Fibroblast of skin of scalp (primary cell): ENCODE measurements around the gene DSE.

ENCODE experiments used
- DNase-seq: peaks from one replicate; pipeline ENCODE4 v3.0.0-alpha.2; 2013

Gene DSE

GRCh38 chr6:116449565-116449964, 78.8 kb downstream of the DSE start:
- DNase-seq: no peak

DNA sequence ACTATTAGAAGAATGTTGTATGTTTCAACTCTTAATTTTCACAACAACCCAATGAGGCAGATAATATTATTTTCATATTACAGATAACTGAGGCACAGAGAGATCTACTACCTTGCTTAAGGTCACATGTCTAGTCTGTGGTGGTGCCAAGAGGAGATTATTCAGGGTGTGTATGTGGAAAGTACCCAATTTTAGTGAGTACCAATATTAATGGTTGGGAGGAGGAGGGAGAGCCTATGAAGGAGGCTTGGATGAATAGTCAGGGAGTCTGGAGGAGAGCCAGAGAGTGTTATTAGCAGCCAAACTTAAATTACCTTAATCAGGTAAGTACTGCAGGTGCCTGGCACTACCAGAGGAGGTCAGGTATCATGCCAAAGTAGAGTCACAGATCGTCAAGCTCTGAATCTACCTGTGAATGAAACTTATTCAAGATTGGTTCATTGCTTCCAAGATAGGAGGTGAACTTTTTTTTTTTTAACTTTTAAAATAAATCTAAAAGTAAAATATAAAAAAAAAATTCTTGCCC, 79.5 kb downstream of the DSE start:
- DNase-seq: no peak

DNA sequence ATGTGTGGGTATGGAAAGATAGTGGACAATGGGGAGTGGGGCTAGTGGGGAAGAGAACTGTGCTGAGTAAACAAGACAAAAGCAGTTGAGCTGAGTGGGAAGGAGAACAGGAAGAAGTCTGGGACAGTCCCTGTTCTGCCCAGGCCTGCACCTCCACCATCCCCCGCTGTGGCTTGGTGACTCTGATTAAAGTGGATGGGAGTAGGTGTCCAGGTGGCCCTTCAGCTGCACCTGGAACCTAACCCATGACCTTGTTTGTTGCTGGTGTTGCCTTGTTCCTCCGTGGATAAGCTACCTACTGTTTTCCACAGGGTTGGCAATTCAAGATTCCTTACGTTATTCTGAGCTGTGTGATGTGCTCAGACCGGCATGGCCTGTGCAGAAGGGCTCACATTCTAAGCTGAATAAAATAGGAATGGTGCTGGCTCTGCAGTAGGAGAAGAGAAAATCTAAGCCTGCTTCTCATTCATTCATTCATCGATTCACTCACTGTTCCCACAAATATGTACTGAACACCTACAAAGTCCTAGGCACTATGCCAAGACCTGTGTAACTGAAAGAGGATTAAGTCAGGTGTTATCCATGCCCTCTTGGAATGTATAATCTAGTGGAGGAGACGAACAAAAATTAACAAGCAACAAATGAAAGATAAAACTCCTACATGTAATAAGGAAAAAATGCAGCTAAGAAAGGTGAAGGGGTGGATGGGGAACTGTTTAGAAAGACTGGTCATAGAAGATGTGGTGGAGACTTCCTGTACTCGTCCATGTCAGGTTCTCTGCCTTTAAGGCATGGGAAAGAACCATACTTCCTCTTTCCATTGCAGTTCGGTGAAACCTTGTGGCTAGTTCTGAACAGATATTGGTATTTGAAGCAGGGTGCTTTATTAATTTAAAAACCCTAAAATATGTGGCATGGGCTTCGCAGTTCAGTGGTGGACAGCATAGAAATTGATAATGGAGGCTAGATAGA, 80.3 kb downstream of the DSE start:
- no peak for DNase-seq

DNA sequence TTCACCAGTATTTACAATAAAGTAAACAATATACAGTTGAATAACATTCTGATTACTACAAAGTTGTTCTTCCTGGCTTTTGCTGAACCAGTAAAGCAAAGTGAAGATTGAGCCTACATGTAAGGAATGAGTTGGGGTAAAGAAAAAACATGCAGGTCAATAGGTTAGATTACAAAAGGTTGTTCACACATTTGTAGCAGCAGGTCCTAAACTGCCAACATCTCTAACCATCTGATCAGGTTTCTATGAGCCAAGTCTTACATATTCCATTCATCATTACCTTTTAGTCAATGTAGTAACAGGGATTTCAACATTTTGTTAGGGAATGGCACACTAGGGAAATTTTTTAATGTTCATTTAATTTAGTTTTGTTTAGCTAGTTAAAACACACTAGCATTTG, 81.2 kb downstream of the DSE start:
- DNase-seq: no peak

DNA sequence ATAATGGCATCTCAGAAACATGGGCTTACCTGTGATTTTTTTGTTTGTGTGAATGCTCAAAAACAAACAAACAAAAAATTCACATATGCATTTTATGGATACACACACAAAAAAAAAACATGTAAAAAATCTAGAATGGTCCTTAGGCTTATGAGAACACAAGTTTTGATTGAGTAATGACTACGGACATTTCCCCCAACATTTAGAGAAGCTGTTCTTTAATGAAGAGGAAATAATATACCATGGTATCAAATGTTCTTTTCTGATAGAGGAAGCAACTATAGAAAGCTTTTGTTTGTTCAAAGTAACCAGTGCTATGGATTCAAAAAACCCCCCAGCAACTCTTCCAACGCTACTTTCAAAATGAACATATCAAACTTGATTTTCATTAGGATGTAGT, 81.8 kb downstream of the DSE start:
- no peak for DNase-seq

GRCh38 chr6:116456106-116456505, 85.4 kb downstream of the DSE start:
- no peak for DNase-seq

DNA sequence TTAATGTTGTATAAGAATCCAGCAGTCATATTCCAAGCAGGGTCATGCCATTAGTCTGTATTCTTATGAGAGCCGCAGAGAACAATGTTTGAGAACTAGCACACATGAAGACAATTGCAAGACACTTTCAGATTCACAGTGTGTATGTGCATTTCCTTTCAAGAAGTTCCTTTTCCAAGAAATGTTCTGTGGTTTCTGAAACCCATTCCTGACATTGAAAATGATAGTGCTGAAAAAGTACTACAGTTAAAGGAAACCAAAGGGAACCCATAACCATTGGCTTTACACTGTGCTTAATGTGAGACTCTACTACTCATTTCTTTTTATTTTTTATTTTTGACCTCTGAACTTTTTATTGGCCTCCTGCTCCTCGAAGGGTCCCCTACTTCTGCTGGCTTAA, 86.2 kb downstream of the DSE start:
- no peak for DNase-seq

DNA sequence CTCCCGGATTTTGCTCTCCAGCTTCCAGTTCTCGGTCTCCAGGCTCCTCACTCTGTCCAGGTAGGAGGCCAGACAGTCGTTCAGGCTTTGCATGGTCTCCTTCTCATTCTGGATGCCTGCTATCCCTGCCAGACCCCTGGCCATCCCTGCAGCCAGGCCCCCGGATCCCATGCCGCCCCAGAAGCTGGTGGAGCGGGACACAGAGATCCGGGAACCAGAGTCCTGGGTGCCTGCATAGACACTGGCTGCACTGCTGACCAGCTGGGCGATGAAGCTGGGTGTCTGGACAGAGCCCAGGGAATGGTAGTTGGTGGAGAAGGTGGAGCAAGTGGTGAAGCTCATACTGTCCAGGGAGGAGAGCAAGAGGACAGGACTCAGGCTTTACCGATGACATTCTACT, 87.5 kb downstream of the DSE start:
- no peak for DNase-seq

GRCh38 chr6:116459927-116460326, 89.2 kb downstream of the DSE start:
- no peak for DNase-seq

DNA sequence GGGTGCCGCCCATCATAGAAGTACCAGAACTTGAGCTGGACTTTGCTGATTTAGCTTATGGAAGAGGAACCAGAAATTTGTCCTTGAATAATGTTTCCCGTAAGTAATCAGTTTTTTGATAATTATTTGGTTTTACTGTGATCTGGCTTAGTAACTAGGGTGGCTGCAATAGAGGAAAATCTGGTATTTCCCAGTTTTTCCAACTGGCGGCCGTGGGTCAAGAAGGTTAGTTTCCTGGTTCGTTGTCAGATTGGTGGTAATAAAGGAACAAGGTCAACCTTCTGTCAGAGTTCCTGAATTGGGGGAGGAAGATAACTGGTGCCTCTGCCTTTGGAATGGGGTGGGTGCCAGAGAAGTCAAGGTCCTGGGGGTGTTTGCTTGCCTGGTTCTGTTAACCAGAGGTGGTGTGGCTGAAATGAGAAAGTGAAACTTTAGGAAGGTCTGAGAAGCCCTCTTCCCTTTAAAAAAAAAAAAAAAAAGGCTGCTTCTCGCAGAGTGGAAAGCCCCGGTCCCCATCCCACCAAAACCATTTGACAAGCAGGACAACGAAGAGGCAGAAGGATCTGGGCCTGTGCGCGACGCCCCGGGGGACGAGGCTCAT, 90.7 kb downstream of the DSE start, which contains the start of gene CALHM6:
TSS of gene CALHM6 (plus strand) at position 45 of the 601 bp plus-strand sequence. CDS start at position 600, 555 bp downstream.
- no peak for DNase-seq

- peak; percentile 64 for DNase-seq
These were observed 91.5 kb downstream of the DSE start for GRCh38 chr6:116461932-116462885.

- no peak for DNase-seq
These were observed 92.6 kb downstream of the DSE start for GRCh38 chr6:116463301-116463700.

DNA sequence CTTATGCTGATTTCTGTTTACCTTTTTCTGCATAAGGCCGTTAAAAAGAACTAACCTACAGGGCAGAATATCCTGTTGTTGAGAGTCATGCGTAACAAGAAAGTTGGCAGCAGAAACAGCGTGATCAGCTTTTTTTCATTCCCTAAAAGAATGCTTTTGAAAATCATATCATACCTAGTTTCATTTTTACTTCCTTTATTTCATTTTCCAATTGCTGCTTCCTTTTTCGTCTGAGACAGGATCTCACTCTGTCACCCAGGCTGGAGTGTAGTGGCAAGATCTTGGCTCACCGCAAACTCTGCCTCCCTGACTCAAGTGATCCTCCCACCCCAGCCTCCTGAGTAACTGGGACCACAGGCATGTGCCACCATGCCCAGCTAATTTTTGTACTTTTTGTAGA, 94.5 kb downstream of the DSE start:
- DNase-seq: no peak

DNA sequence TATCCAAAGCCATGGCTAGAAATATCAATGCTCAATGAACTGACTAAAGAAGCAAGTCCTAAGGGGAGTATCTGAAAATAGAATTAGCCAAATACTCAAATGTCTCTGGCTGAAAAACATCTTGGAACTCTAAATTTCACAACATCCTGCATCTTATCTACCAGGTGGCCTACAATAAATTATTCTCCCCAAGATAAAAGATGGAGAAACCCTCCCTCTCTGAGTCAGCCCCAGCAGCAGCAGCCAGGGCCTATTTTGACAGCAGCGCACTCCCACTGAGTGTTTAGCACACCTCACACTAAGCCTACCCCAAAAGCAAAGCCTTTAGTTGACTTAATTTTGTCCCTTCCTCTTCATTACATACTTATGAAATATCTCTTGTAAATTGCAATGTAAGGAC, 96.3 kb downstream of the DSE start:
- DNase-seq: no peak

DNA sequence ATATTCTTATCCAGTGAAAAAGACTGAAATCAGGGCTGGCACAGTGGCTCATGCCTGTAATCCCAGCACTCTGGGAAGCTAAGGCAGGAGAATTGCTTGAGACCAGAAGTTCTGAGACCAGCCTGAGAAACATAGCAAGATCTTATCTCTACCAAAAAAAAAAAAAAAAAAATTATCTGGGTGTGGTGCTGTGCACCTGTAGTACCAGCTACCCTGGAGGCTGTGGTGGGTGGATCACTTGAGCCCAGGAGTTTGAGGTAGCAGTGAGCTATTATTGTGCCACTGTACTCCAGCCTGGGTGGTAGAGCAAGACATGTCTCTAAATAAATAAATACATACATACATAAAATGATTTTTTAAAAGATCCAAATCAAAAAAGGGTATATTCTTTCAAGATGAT, 96.8 kb downstream of the DSE start:
- no peak for DNase-seq

DNA sequence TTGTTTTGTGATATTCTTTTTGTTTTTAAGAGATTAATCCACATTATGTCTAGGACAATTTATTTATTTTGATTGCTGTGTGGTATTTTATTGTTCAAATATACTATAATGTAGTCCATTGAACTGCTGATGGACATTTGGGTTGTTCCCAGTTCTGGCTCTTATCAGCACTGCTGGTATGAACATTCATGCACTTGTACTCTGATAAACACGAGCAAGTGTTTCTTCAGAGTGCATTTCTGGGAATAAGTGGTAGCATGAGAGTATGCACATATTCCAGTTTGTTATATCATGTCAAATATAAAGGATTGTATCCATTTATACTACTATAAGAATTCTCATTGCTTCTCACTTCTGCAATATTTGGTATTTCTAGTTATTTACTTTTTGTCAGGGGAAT, 97.5 kb downstream of the DSE start:
- DNase-seq: no peak

DNA sequence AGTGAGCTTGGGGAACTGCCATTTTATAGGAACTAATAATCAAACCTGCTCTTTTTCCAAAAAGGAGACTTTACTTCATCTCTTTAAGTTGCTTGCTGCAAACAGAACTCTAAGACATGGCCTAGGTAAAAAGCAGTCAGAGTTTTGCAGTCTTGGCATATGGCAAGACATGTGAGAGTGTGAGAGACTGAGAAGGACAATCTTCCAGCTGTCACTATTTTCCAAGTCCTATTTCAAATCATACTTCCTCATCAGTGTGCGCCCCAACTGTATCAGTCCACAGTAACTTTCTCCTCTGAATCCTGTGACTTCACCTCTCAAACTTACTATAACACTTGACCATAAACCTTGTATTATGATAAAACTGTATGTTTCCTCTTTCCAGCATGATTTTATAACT, 100.8 kb downstream of the DSE start:
- no peak for DNase-seq

DNA sequence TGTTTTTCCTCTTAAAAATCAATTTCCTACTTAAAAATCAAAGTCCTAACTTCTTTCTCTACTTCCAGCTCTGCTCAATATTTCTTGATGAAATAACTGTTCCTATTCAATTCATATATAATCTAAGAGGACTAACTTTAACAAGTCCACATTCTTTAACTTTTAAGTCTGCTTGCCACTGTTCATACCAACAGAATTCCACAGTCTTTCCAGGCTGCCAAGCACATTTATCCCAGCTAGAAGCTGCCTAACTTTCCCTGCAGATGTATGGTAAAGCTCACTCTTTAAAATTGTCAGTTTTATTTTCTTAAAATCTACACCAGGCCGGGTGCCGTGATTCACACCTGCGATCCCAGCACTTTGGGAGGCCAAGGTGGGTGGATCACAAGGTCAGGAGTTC, 102.0 kb downstream of the DSE start:
- DNase-seq: peak; percentile 31

- no peak for DNase-seq
These were observed 104.4 kb downstream of the DSE start for GRCh38 chr6:116475141-116475540.

DNA sequence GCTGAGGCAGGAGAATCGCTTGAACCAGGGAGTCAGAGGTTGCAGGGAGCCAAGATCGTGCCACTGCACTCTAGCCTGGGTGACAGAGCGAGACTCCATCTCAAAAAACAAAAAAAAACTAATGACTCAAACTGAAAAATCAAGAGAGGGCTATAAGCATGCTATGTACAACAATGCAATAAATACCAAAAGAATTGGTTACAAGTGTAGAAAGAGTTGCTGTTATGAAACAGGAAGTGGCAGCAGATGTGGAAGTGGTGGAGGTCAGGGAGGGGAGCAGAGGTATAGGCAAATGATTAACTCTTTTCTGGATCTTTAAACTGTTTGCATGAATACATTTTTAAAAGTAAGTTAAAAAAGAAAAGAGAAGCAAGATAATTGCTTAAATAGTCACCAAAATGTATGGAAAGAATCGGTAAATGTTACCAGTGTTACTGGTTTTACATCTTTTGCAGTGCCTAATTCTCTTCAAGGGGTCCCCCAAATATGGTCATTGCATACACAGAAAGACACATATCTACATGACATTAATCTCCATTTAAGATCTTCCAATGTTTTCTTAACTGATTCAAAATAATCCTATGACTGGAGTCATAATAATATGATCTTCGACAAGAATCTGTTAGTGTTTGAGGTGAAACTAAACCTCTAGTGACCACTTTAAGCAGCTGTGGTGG, 105.4 kb downstream of the DSE start:
- peak; percentile 4 for DNase-seq

DNA sequence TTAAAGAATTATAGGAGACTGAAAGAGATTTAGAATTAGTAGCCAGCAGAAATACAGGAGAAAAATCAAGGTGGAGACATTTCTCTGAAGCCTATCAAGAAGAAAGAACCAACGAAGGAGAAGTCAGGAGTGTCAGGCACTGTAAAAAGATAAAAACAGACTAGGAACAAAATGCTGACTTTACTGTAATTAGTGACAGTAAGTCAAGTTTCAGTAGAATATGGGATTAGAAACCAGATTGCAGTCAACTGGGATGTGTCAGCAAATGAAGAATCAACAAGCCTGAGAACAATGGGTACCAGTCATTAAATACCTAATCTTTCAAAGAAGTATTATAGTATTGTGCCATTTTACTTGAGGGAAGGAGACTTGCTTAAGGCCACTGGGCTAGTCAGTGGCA, 112.0 kb downstream of the DSE start:
- DNase-seq: no peak

- no peak for DNase-seq
These were observed 112.9 kb downstream of the DSE start for GRCh38 chr6:116483616-116484015.
